GM12875 (cell line): ENCODE results near the gene RALGDS.
"Not testable (repeated sequence)": the region's sequence is repeated elsewhere in the genome, so short reads cannot be mapped to it uniquely, and the experiment has no call there.

Source experiments
- H3K4me3 ChIP-seq: one replicate; pipeline ENCODE4 v1.5.1; 2011; ENCODE audit warnings: low read depth, low read length, control low read depth
- CTCF ChIP-seq: IDR thresholded peaks from 2 replicates; pipeline ENCODE4 v1.5.1; 2011; ENCODE audit warnings: low read depth, mild to moderate bottlenecking, control low read depth, inconsistent platforms, low read length, moderate library complexity, borderline replicate concordance; ENCODE audit not compliant: insufficient read depth

The RALGDS gene

GRCh38 chr9:133090752-133091385 is 30.2 kb downstream of the RALGDS start:
- TF ChIP-seq CTCF = no peak
- H3K4me3 ChIP-seq = no peak overlapping the region

- H3K4me3 ChIP-seq = no peak overlapping the region
- TF ChIP-seq CTCF = no peak
Observed at GRCh38 chr9:133090187-133090586, 30.9 kb downstream of the RALGDS start.

GRCh38 chr9:133089271-133089671 is 31.8 kb downstream of the RALGDS start:
- no peak for TF ChIP-seq CTCF
- H3K4me3 ChIP-seq = no peak overlapping the region

GRCh38 chr9:133088756-133089155 is 32.3 kb downstream of the RALGDS start:
- TF ChIP-seq CTCF = no peak
- no peak overlapping the region for H3K4me3 ChIP-seq

GRCh38 chr9:133088146-133088750 is 32.8 kb downstream of the RALGDS start:
- H3K4me3 ChIP-seq = no peak overlapping the region
- no peak for TF ChIP-seq CTCF

- no peak overlapping the region for H3K4me3 ChIP-seq
- no peak for TF ChIP-seq CTCF
Observed at GRCh38 chr9:133087429-133088145, 33.5 kb downstream of the RALGDS start.

GRCh38 chr9:133086894-133087293 is 34.1 kb downstream of the RALGDS start:
- no peak for TF ChIP-seq CTCF
- no peak overlapping the region for H3K4me3 ChIP-seq

- not testable (repeated sequence) for H3K4me3 ChIP-seq
Observed at GRCh38 chr9:133086212-133086860, 34.7 kb downstream of the RALGDS start.

- not testable (repeated sequence) for H3K4me3 ChIP-seq
Observed at GRCh38 chr9:133083688-133084087, 37.4 kb downstream of the RALGDS start.

GRCh38 chr9:133081957-133082644 is 38.9 kb downstream of the RALGDS start:
- not testable (repeated sequence) for H3K4me3 ChIP-seq
